K562 (cell line): ENCODE measurements around the gene ACAP3. TPM values are rescaled to one million over a fixed set of nuclear protein-coding genes. Genes with fewer than 3 reads are reported as not detected.

Experiments
- ATAC-seq: fragments of 200-7000 bp; cut with Tn5 transposase; 3 replicates; pipeline ENCODE4 v1.9.1; 2020; ENCODE audit warnings: moderate library complexity
- BruUV-seq: library from RNA; stranded (reverse); fragments of 400-500 nt; replicated peaks from 2 replicates; lab custom pipeline; 2021; lab: Mats Ljungman, UMichigan
- CTCF ChIA-PET: fragments of 300-600 bp; formaldehyde crosslinking; extraction: SDS; loops from one replicate; lab custom pipeline; 2021; ENCODE audit warnings: low intra/inter-chr PET ratio; lab: Yijun Ruan, JAX
- POLR2A ChIA-PET: fragments of 300-600, 350-650 bp; sonication (Branson Sonifier 250); formaldehyde crosslinking; extraction: SDS; loops from one replicate; lab custom pipeline; 2021; ENCODE audit warnings: antibody characterized with exemption, inconsistent platforms; lab: Yijun Ruan, JAX
- DNase-seq, 4 experiments: peaks; one replicate each; pipeline versions ENCODE4 v3.0.0 to v3.0.0-alpha.2; 2011 to 2018; ENCODE audit warnings: low spot score in 3 of 4, mixed read lengths in 3 of 4; ENCODE audit errors: extremely low read depth in 1 of 4
- FAIRE-seq: peaks from 2 replicates; lab custom pipeline; 2011; peaks lifted over from hg19 to GRCh38; lab: Jason Lieb, UNC
- H2AFZ ChIP-seq: 2 replicates; pipeline ENCODE4 v1.6.0; 2011; ENCODE audit warnings: low read depth, low read length, control low read depth, inconsistent platforms
- H3K27ac ChIP-seq: fragments of 200-600 bp; 3 replicates; pipeline ENCODE4 v1.8.0; 2011; ENCODE audit warnings: low read depth, mild to moderate bottlenecking, control low read depth, inconsistent platforms, low read length, moderate library complexity, mixed read lengths; ENCODE audit errors: extremely low read depth
- H3K27me3 ChIP-seq, 2 experiments: fragments of 300-600 bp in 1 of 2; 2 replicates in 1 of 2; 3 replicates in 1 of 2; pipeline versions ENCODE4 v1.6.0 to v1.8.0; 2011; ENCODE audit warnings: inconsistent platforms in 2 of 2, low read length in 2 of 2, mild to moderate bottlenecking in 1 of 2, mixed read lengths in 1 of 2, moderate library complexity in 1 of 2; ENCODE audit not compliant: control insufficient read depth in 2 of 2, insufficient read depth in 2 of 2
- H3K36me3 ChIP-seq: fragments of 300-600 bp; 3 replicates; pipeline ENCODE4 v1.8.0; 2011; ENCODE audit warnings: mild to moderate bottlenecking, low read length, inconsistent platforms; ENCODE audit not compliant: control insufficient read depth, insufficient read depth
- H3K4me1 ChIP-seq, 2 experiments: fragments of 200-600 bp in 1 of 2; replicated peaks in 1 of 2; 2 replicates in 1 of 2; 3 replicates in 1 of 2; pipeline versions ENCODE4 v1.5.1 to v1.8.0; 2011; ENCODE audit warnings: inconsistent platforms in 2 of 2, low read length in 2 of 2, mild to moderate bottlenecking in 1 of 2, mixed read lengths in 1 of 2, moderate library complexity in 1 of 2; ENCODE audit not compliant: control insufficient read depth in 2 of 2, insufficient read depth in 2 of 2
- H3K4me2 ChIP-seq: 2 replicates; pipeline ENCODE4 v1.6.1; 2011; ENCODE audit warnings: low read length, control low read depth, inconsistent platforms, mixed read lengths; ENCODE audit not compliant: insufficient read depth
- H3K4me3 ChIP-seq: fragments of 200-600 bp; sonication (generic), shearing (Covaris generic); 2 replicates; pipeline ENCODE4 v1.5.1; 2016; ENCODE audit warnings: control low read depth, inconsistent platforms
- H3K79me2 ChIP-seq: fragments of 200-600 bp; 3 replicates; pipeline ENCODE4 v1.8.0; 2011; ENCODE audit warnings: low read length, inconsistent platforms; ENCODE audit not compliant: control insufficient read depth, insufficient read depth
- H3K9ac ChIP-seq, 2 experiments: 2 replicates each; pipeline versions ENCODE4 v1.6.0 to v1.6.1; 2011; ENCODE audit warnings: low read depth in 2 of 2, low read length in 2 of 2, control low read depth in 1 of 2, inconsistent platforms in 1 of 2, mild to moderate bottlenecking in 1 of 2, mixed read lengths in 1 of 2; ENCODE audit not compliant: insufficient read depth in 1 of 2
- H3K9me1 ChIP-seq: one replicate; pipeline ENCODE4 v1.6.0; 2011; ENCODE audit warnings: inconsistent platforms, mild to moderate bottlenecking, low read length, moderate library complexity; ENCODE audit not compliant: control insufficient read depth, insufficient read depth
- H3K9me3 ChIP-seq: replicated peaks from 2 replicates; pipeline ENCODE4 v1.5.1; 2011; ENCODE audit warnings: low read depth, low read length, inconsistent platforms; ENCODE audit not compliant: control insufficient read depth, insufficient read depth
- H4K20me1 ChIP-seq: replicated peaks from 2 replicates; pipeline ENCODE4 v1.6.1; 2011; ENCODE audit warnings: low read length, inconsistent platforms, mixed read lengths; ENCODE audit not compliant: control insufficient read depth, insufficient read depth
- ATF2 ChIP-seq: sonication (generic); formaldehyde crosslinking; IDR thresholded peaks from 2 replicates; pipeline ENCODE4 v1.8.1; 2022; ENCODE audit warnings: missing genetic modification reagents
- CHAMP1 ChIP-seq: fragments of 450-650 bp; IDR thresholded peaks from 2 replicates; pipeline ENCODE4 v1.6.1; 2016; ENCODE audit warnings: mild to moderate bottlenecking
- DDX20 ChIP-seq: fragments of 450-650 bp; IDR thresholded peaks from 2 replicates; pipeline ENCODE4 v1.6.1; 2016; ENCODE audit warnings: missing genetic modification characterization, low read depth, mild to moderate bottlenecking, missing compliant biosample characterization, moderate library complexity
- JUND ChIP-seq, 2 experiments: IDR thresholded peaks; 2 replicates in 1 of 2; 3 replicates in 1 of 2; pipeline ENCODE4 v1.6.1; 2011; ENCODE audit warnings: borderline replicate concordance in 2 of 2, low read depth in 2 of 2, low read length in 2 of 2, improper control_type of control experiment in 1 of 2, missing biosample characterization in 1 of 2, missing genetic modification characterization in 1 of 2, missing genetic modification reagents in 1 of 2
- KAT7 ChIP-seq: sonication (generic); formaldehyde crosslinking; IDR thresholded peaks from 2 replicates; pipeline ENCODE4 v1.8.0; 2022; ENCODE audit warnings: missing genetic modification reagents, mild to moderate bottlenecking, borderline replicate concordance
- KLF13 ChIP-seq: fragments of 450-650 bp; IDR thresholded peaks from 2 replicates; pipeline ENCODE4 v1.6.1; 2016; ENCODE audit warnings: missing genetic modification characterization, low read depth, mild to moderate bottlenecking, missing compliant biosample characterization, moderate library complexity, borderline replicate concordance
- PHB2 ChIP-seq: fragments of 450-650 bp; IDR thresholded peaks from 2 replicates; pipeline ENCODE4 v1.6.1; 2017; ENCODE audit warnings: low read depth
- POLR2AphosphoS5 ChIP-seq: IDR thresholded peaks from 2 replicates; pipeline ENCODE4 v1.6.1; 2011; ENCODE audit warnings: mild to moderate bottlenecking, low read depth, low read length, moderate library complexity; ENCODE audit not compliant: control insufficient read depth, insufficient read depth
- TAF9B ChIP-seq: fragments of 450-650 bp; IDR thresholded peaks from 2 replicates; pipeline ENCODE4 v1.6.1; 2018; ENCODE audit warnings: mild to moderate bottlenecking; ENCODE audit not compliant: partially characterized antibody
- ZBTB12 ChIP-seq: fragments of 250-450 bp; sonication (Bioruptor Pico); IDR thresholded peaks from 2 replicates; pipeline ENCODE4 v1.4.0; 2020
- ZBTB9 ChIP-seq: fragments of 450-650 bp; formaldehyde crosslinking; IDR thresholded peaks from 2 replicates; pipeline ENCODE4 v1.4.0; 2020; ENCODE audit warnings: mild to moderate bottlenecking, moderate library complexity
- ZNF140 ChIP-seq: fragments of 250-450 bp; sonication (Bioruptor Pico); IDR thresholded peaks from 2 replicates; pipeline ENCODE4 v1.8.0; 2021; ENCODE audit warnings: moderate library complexity, mild to moderate bottlenecking, inconsistent platforms
- WGBS: fragments of 100-300 bp; shearing (Covaris generic); methylation state at CpG from one replicate; pipeline ENCODE4 v1.1.6; 2016; ENCODE audit warnings: low coverage, mixed read lengths; ENCODE audit not compliant: insufficient coverage; ENCODE audit errors: missing lambda C conversion rate; 5-methylcytosine and 5-hydroxymethylcytosine counted together
- in situ Hi-C: fragments of 300-500 bp; cut with MboI; formaldehyde crosslinking; loops from 4 replicates; pipeline ENCODE4 v1.15.0; 2018; ENCODE audit warnings: inconsistent platforms, mixed read lengths
- intact Hi-C: fragments of 100-400 bp; cut with micrococcal nuclease; formaldehyde crosslinking; loops from 2 replicates; pipeline ENCODE4 v1.14.2; 2022
- polyA plus RNA-seq, 8 experiments: library from polyadenylated mRNA; depleted of rRNA in 4 of 8; stranded (reverse) in 5 of 8; unstranded in 3 of 8; fragments of >200 nt; fragmentation: Nextera tagmentation in 2 of 8; fragmentation: Illumina TruSeq in 1 of 8; extraction: Ambion mirVana in 2 of 8; extraction: Trizol in 1 of 8; gene quantifications; 2 replicates each; pipeline versions ENCODE4 v1.2.1 to v1.2.3, GENCODE V29; 2011 to 2014; ENCODE audit warnings: inconsistent platforms in 1 of 8, missing spikeins in 1 of 8
- total RNA-seq, 7 experiments: library from RNA; depleted of rRNA in 6 of 7; stranded (reverse); fragments of >200 nt in 6 of 7; fragmentation: Illumina TruSeq in 2 of 7; extraction: Trizol in 2 of 7; gene quantifications; 2 replicates each; pipeline versions ENCODE4 v1.2.1 to v1.2.3, GENCODE V29; 2011 to 2021; ENCODE audit warnings: low replicate concordance in 1 of 7

ACAP3 gene
- total and polyA plus RNA-seq, 9 of the 15 experiments (the other 6 are each of a cell fraction or from before 2014, with no cell fraction given) = 0.01 to 49.0 (median 12.0) TPM

DNA sequence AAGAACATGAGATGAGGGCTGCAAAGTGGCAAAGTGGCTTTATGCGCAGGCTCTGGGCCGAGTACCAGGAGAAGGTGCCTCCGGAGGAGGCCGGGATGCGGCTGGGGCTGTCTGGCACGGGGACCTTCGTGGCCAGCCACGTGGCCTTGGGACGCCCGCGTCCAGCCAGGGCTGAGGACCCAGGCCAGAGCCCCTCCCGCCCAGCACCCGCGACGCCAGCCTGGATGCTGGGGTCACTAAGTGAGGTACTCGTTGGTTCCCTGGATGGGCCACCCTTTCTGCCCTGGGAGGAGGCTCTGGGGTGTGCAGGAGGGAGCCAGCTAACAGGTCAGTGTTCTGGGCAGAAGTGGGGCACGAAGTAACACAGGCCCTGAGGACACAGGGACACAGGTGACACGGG, 14.9 kb downstream of the ACAP3 start:
- H3K27me3 ChIP-seq = peaks cover 0 to 9% of the 10 kb centered on the region in 2 experiments; a peak in 2 of 5 replicates
- WGBS = 86% methylated on average over 18 of the region's 18 CpGs
- POLR2A ChIA-PET = interaction anchor here (0.6 kb wide), 1 partner anchor 25 kb away, joined by 3 read pairs; no protein-coding TSS in a partner anchor
- H3K36me3 ChIP-seq = peaks cover 14% of the 10 kb centered on the region; the same call in 1 of the 3 replicates
- H3K4me2 ChIP-seq = no peak overlapping the region
- CTCF ChIA-PET = interaction anchor here (0.9 kb wide), 1 partner anchor 388 kb away, joined by 4 read pairs; no protein-coding TSS in a partner anchor
- ATAC-seq = no peak
- H3K9ac ChIP-seq = 0 out of 4 replicates have a peak overlapping the region, but pooled peaks of 1 of the 2 experiments have one; percentile 10
- H3K79me2 ChIP-seq = no peaks in the 10 kb centered on the region
- in situ Hi-C loops = no loop called here
- peaks cover 16% of the 10 kb centered on the region; the same call in 1 of the 2 replicates for H4K20me1 ChIP-seq
- H3K9me3 ChIP-seq = no peaks in the 10 kb centered on the region
- no peak for FAIRE-seq
- intact Hi-C loops = loop anchor here (2.0 to 10.0 kb wide), 2 partner anchors 176 to 308 kb away; partner anchors contain the start of genes C1orf159 and PERM1
- H3K9me1 ChIP-seq = peaks cover 8% of the 10 kb centered on the region
- no peak overlapping the region for H2AFZ ChIP-seq
- H3K27ac ChIP-seq = peak overlapping the region; percentile 54; the same call in 1 of the 3 replicates
- no TSS peak for BruUV-seq
- H3K4me3 ChIP-seq = no peak overlapping the region
- DNase-seq = no peak
- H3K4me1 ChIP-seq = peaks cover 5 to 76% of the 10 kb centered on the region in 2 experiments; a peak in 3 of 5 replicates
- TF ChIP-seq PHB2 = no peak
- TF ChIP-seq ZBTB9 (CRISPR knock-in tag) = peak; percentile 73; the same call in 1 of the 2 replicates
- no peak for TF ChIP-seq ZBTB12 (CRISPR knock-in tag)
- TF ChIP-seq CHAMP1 = no peak
- TF ChIP-seq ATF2 (CRISPR knock-in tag) = no peak
- TF ChIP-seq TAF9B = no peak
- no peak for TF ChIP-seq ZNF140 (CRISPR knock-in tag)
- no peak for TF ChIP-seq DDX20 (tag)
- no peak for TF ChIP-seq JUND (IDR thresholded peaks at IDR 0.05; ENCODE audit: borderline replicate concordance, low read depth, low read length)
- TF ChIP-seq JUND (tag; IDR thresholded peaks at IDR 0.05; ENCODE audit: borderline replicate concordance, low read depth, low read length) = no peak
- TF ChIP-seq KAT7 (CRISPR knock-in tag) = no peak
- no peak for TF ChIP-seq POLR2AphosphoS5
- TF ChIP-seq KLF13 (tag) = no peak
